ENCODE data around the gene CCNYL1. TPM values are rescaled to one million over a fixed set of nuclear protein-coding genes. Genes with fewer than 3 reads are reported as not detected.

Gene CCNYL1
- total and polyA plus RNA-seq, 2 donors (not counting 1 experiment from before 2014, with no cell fraction given), result 8.8 to 18.4 TPM

- H3K36me3 ChIP-seq (ENCODE audit: control insufficient read depth, insufficient read depth, low read length), result peaks cover 2% of the 10 kb centered on the region
- H3K4me3 ChIP-seq (replicated peaks in 1 of 4; ENCODE audit: control extremely low read depth in 1 of 4, insufficient read depth in 1 of 4, low read depth in 3 of 4, low read length in 4 of 4), result no peak overlapping the region
- H3K4me2 ChIP-seq (ENCODE audit: extremely low read depth, insufficient read depth, low read length), result no peak overlapping the region
- H3K27me3 ChIP-seq (ENCODE audit: control insufficient read depth, insufficient read depth, low read length), result no peaks in the 10 kb centered on the region
- no peaks in the 10 kb centered on the region for H3K9me3 ChIP-seq (ENCODE audit: control insufficient read depth, insufficient read depth, low read depth, low read length)
- no peak for DNase-seq (ENCODE audit: low read depth in 2 of 2)
- H3K79me2 ChIP-seq (ENCODE audit: control insufficient read depth, insufficient read depth, low read length), result no peaks in the 10 kb centered on the region
- no peaks in the 10 kb centered on the region for H3K4me1 ChIP-seq (ENCODE audit: control insufficient read depth, extremely low read depth, insufficient read depth, low read length)
- no peak overlapping the region for H2AFZ ChIP-seq (ENCODE audit: low read length)
- no peaks in the 10 kb centered on the region for H4K20me1 ChIP-seq (ENCODE audit: control insufficient read depth, extremely low read depth, insufficient read depth, low read length)
- H3K27ac ChIP-seq (ENCODE audit: insufficient read depth, low read length), result no peak overlapping the region
- H3K9ac ChIP-seq (ENCODE audit: insufficient read depth, low read length), result no peak overlapping the region
- no peak for TF ChIP-seq CTCF (conservative IDR thresholded peaks at IDR 0.05 in 1 of 2, IDR thresholded peaks at IDR 0.05 in 1 of 2; ENCODE audit: low read depth in 1 of 2, low read length in 2 of 2)
- no peak for TF ChIP-seq EZH2 (IDR thresholded peaks at IDR 0.05; ENCODE audit: low read length, missing control alignments)
Observed at GRCh38 chr2:207754498-207755383, 43.3 kb downstream of the CCNYL1 start.

GRCh38 chr2:207758025-207758424, 46.6 kb downstream of the CCNYL1 start:
- no peak overlapping the region for H3K27ac ChIP-seq (ENCODE audit: insufficient read depth, low read length)

More at GRCh38 chr2:207758025-207758424, 46.6 kb downstream of the CCNYL1 start:
- Histone ChIP-seq H3K36me3 (ENCODE audit: control insufficient read depth, insufficient read depth, low read length) (no peaks in the 10 kb centered on the region), H3K4me3 (replicated peaks in 1 of 4; ENCODE audit: control extremely low read depth in 1 of 4, insufficient read depth in 1 of 4, low read depth in 3 of 4, low read length in 4 of 4) (no peak overlapping the region), H3K4me1 (ENCODE audit: control insufficient read depth, extremely low read depth, insufficient read depth, low read length) (no peaks in the 10 kb centered on the region), H3K4me2 (ENCODE audit: extremely low read depth, insufficient read depth, low read length) (no peak overlapping the region), H4K20me1 (ENCODE audit: control insufficient read depth, extremely low read depth, insufficient read depth, low read length) (no peaks in the 10 kb centered on the region), H3K9ac (ENCODE audit: insufficient read depth, low read length) (no peak overlapping the region), H3K27me3 (ENCODE audit: control insufficient read depth, insufficient read depth, low read length) (no peaks in the 10 kb centered on the region), H3K79me2 (ENCODE audit: control insufficient read depth, insufficient read depth, low read length) (no peaks in the 10 kb centered on the region), H3K9me3 (ENCODE audit: control insufficient read depth, insufficient read depth, low read depth, low read length) (no peaks in the 10 kb centered on the region), H2AFZ (ENCODE audit: low read length) (no peak overlapping the region)
- no peak for DNase-seq (ENCODE audit: low read depth in 2 of 2)
- TF ChIP-seq EZH2 (IDR thresholded peaks at IDR 0.05; ENCODE audit: low read length, missing control alignments) (no peak), CTCF (conservative IDR thresholded peaks at IDR 0.05 in 1 of 2, IDR thresholded peaks at IDR 0.05 in 1 of 2; ENCODE audit: low read depth in 1 of 2, low read length in 2 of 2) (no peak)

Data from fibroblast of lung (primary cell).